Measurements from ENCODE around the gene ATXN2. TPM values are rescaled to one million over a fixed set of nuclear protein-coding genes. Genes with fewer than 3 reads are reported as not detected.
"Not testable (repeated sequence)": the region's sequence is repeated elsewhere in the genome, so short reads cannot be mapped to it uniquely, and the experiment has no call there.

The ATXN2 gene
- polyA plus RNA-seq, 1 donor from 2014 or later: 25.1 TPM

GRCh38 chr12:111570084-111570961 is 28.8 kb downstream of the ATXN2 start:
- H3K4me3 Mint-ChIP-seq: no peak overlapping the region
- peaks cover 2% of the 10 kb centered on the region for H3K36me3 Mint-ChIP-seq
- H3K4me1 Mint-ChIP-seq: peaks cover 10 to 26% (median 15%) of the 10 kb centered on the region in 3 donors
- no peaks in the 10 kb centered on the region for H3K9me3 Mint-ChIP-seq
- H3K27ac Mint-ChIP-seq: peak overlapping the region in 1 of 3 donors; percentile 42
- no peaks in the 10 kb centered on the region for H3K27me3 Mint-ChIP-seq

DNA sequence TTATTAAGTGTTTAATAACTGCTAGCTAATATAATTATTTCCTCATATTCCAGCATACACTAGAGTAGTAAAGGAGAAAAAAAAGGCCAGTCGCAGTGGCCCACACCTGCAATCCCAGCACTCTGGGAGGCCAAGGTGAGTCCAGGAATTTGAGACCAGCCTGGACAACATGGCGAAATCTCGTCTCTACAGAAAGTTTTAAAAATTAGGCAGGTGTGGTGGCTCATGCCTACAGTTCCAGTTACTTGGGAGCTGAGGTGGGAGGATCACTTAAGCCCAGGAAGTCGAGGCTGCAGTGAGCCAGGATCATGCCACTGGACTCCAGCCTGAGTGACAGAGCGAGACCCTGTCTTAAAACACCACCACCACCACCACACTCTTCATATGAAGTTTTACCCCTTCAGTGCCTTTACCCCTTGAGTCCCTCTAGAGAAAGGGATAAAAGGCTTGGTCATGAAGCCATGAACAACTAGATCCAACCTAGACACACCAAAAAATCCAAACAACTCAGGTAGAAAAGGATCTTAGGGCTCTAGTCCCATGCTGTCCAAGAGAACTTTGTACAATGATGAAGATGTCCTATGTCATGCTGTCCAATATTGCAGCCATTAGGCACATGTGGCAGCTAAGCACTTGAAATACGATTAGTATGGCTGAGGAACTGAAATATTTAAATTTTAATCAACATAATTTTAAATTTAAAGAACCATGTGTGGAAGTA is 29.6 kb downstream of the ATXN2 start:
- peak overlapping the region in 1 of 3 donors; percentile 42 for H3K27ac Mint-ChIP-seq
- peaks cover 10 to 26% (median 17%) of the 10 kb centered on the region in 3 donors for H3K4me1 Mint-ChIP-seq
- H3K9me3 Mint-ChIP-seq: no peaks in the 10 kb centered on the region
- H3K4me3 Mint-ChIP-seq: no peak overlapping the region
- H3K27me3 Mint-ChIP-seq: no peaks in the 10 kb centered on the region
- H3K36me3 Mint-ChIP-seq: peaks cover 2% of the 10 kb centered on the region

DNA sequence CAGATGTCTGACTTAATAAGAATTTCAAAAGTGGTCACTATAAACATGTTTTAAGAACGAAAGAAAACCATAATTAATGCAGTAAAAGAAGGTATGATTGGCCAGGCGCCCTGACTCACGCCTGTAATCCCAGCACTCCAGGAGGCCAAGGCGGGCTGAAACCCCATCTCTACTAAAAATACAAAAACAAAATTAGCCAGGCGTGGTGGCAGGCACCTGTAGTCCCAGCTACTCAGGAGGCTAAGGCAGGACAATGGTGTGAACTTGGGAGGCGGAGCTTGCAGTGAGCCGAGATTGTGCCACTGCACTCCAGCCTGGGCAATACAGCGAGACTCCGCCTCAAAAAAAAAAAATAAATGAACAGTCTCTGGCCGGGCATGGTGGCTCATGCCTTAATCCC is 38.3 kb downstream of the ATXN2 start:
- H3K9me3 Mint-ChIP-seq, H3K27me3 Mint-ChIP-seq, H3K36me3 Mint-ChIP-seq: not testable (repeated sequence)
- H3K27ac Mint-ChIP-seq: peak overlapping the region in 2 of 3 donors; percentile 2 to 69
- peak overlapping the region in 1 of 4 donors; percentile 65 for H3K4me3 Mint-ChIP-seq
- peaks cover 17 to 23% (median 19%) of the 10 kb centered on the region in 3 donors for H3K4me1 Mint-ChIP-seq

DNA sequence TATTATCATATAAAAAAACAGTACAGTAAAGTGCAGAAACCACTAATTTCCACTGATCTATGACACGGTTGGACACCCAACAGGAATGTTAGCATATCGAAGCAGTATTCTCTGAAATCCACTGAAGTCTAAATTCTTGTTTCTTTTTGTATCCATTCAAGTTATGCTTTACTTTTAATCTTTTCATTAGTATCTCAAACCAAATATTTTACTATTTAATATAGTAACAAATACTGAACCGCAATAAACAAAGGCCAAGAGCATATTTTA is 41.1 kb downstream of the ATXN2 start:
- H3K36me3 Mint-ChIP-seq: peaks cover 6% of the 10 kb centered on the region
- H3K27ac Mint-ChIP-seq: no peak overlapping the region
- no peak overlapping the region for H3K4me3 Mint-ChIP-seq
- peaks cover 12 to 18% (median 14%) of the 10 kb centered on the region in 3 donors for H3K4me1 Mint-ChIP-seq
- peaks cover 1 to 4% (median 2%) of the 10 kb centered on the region in 3 donors for H3K9me3 Mint-ChIP-seq
- H3K27me3 Mint-ChIP-seq: no peaks in the 10 kb centered on the region

DNA sequence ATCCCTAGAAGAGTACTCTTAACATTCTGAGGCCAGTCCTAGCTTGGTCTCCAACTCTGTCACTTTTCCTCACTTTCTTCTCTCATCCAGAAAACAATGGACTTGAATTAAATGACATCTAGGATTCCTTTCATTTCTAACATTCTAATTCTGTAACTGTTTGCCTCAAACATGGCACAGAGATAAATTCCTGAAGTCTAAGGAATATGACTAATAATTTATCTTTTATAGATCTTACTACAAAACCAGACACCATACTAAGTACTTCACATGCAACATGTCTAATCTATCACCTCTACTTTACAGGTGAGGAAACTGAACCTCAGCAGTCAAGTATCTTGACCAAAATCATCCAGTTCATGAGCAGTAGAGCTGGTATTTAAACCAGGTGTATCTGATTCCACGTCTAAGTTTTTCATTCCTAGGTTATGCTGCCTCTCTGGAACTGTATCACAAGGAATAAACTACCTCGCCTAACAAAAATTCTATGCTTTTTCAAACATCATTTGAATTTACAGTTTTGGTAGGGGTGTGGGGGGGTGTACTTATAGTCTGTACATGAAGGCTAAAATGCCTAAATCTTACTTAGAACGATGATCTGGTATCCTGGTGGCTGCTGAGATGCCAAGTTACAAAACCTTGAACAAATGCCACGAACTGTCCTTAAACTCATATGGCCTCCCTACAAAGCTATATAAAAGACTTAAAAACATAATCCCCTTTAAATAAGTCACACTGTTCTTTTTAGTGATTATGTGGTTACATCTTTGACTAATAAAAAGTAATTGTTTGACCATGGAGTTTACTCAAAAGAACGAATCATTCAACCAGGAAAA is 41.6 kb downstream of the ATXN2 start:
- peaks cover 6% of the 10 kb centered on the region for H3K36me3 Mint-ChIP-seq
- H3K27me3 Mint-ChIP-seq: no peaks in the 10 kb centered on the region
- H3K27ac Mint-ChIP-seq: peak overlapping the region in 1 of 3 donors; percentile 71
- peaks cover 1 to 4% (median 2%) of the 10 kb centered on the region in 3 donors for H3K9me3 Mint-ChIP-seq
- H3K4me3 Mint-ChIP-seq: no peak overlapping the region
- H3K4me1 Mint-ChIP-seq: peaks cover 8 to 13% (median 10%) of the 10 kb centered on the region in 3 donors

GRCh38 chr12:111556676-111557075 is 42.4 kb downstream of the ATXN2 start:
- no peak overlapping the region for H3K27ac Mint-ChIP-seq
- no peak overlapping the region for H3K4me3 Mint-ChIP-seq
- peaks cover 6% of the 10 kb centered on the region for H3K36me3 Mint-ChIP-seq
- H3K4me1 Mint-ChIP-seq: peaks cover 8 to 13% (median 10%) of the 10 kb centered on the region in 3 donors
- no peaks in the 10 kb centered on the region for H3K27me3 Mint-ChIP-seq
- H3K9me3 Mint-ChIP-seq: peaks cover 1 to 4% (median 2%) of the 10 kb centered on the region in 3 donors

DNA sequence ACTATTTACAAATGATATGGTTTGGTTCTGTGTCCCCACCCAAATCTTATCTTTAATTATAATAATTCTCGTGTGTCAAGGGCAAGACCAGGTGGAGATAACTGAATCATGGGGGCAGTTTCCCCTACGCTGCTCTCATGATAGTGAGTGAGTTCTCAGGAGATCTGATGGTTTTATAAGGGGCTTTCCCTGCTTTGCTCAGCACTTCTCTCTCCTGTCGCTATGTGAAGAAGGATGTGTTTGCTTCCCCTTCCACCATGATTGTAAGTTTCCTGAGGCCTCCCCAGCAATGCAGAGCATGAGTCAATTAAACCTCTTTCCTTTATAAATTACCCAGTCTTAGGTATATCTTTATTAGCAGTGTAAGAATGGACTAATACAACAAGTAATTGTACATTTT is 43.8 kb downstream of the ATXN2 start:
- not testable (repeated sequence) for H3K27ac Mint-ChIP-seq, H3K9me3 Mint-ChIP-seq, H3K4me1 Mint-ChIP-seq, H3K27me3 Mint-ChIP-seq, H3K36me3 Mint-ChIP-seq, H3K4me3 Mint-ChIP-seq

- Mint-ChIP-seq H3K27ac (no peak overlapping the region), H3K36me3 (peaks cover 4% of the 10 kb centered on the region), H3K4me3 (no peak overlapping the region), H3K4me1 (peaks cover 0 to 4% (median 0%) of the 10 kb centered on the region in 3 donors), H3K27me3 (no peaks in the 10 kb centered on the region), H3K9me3 (no peaks in the 10 kb centered on the region)
These were observed 52.2 kb downstream of the ATXN2 start for GRCh38 chr12:111546758-111547383.

- Mint-ChIP-seq H3K4me1 (peaks cover 0 to 4% (median 0%) of the 10 kb centered on the region in 3 donors), H3K36me3 (peaks cover 2% of the 10 kb centered on the region), H3K4me3 (no peak overlapping the region), H3K9me3 (no peaks in the 10 kb centered on the region), H3K27ac (peak overlapping the region in 1 of 3 donors; percentile 5), H3K27me3 (no peaks in the 10 kb centered on the region)
These were observed 52.9 kb downstream of the ATXN2 start for GRCh38 chr12:111546171-111546570.

GRCh38 chr12:111544032-111544431 is 55.1 kb downstream of the ATXN2 start:
- H3K4me3 Mint-ChIP-seq: no peak overlapping the region
- no peaks in the 10 kb centered on the region for H3K9me3 Mint-ChIP-seq
- no peaks in the 10 kb centered on the region for H3K27me3 Mint-ChIP-seq
- H3K27ac Mint-ChIP-seq: peak overlapping the region in 1 of 3 donors; percentile 95
- peaks cover 0 to 4% (median 0%) of the 10 kb centered on the region in 3 donors for H3K4me1 Mint-ChIP-seq
- H3K36me3 Mint-ChIP-seq: no peaks in the 10 kb centered on the region

GRCh38 chr12:111532751-111533150 is 66.4 kb downstream of the ATXN2 start:
- H3K9me3 Mint-ChIP-seq: no peaks in the 10 kb centered on the region
- peaks cover 0 to 3% (median 1%) of the 10 kb centered on the region in 3 donors for H3K4me1 Mint-ChIP-seq
- no peaks in the 10 kb centered on the region for H3K27me3 Mint-ChIP-seq
- H3K36me3 Mint-ChIP-seq: no peaks in the 10 kb centered on the region
- H3K27ac Mint-ChIP-seq: no peak overlapping the region
- H3K4me3 Mint-ChIP-seq: no peak overlapping the region

GRCh38 chr12:111529424-111530368 is 69.4 kb downstream of the ATXN2 start:
- Mint-ChIP-seq H3K4me1 (peaks cover 0 to 5% (median 1%) of the 10 kb centered on the region in 3 donors), H3K27me3 (no peaks in the 10 kb centered on the region), H3K4me3 (no peak overlapping the region), H3K27ac (no peak overlapping the region), H3K36me3 (no peaks in the 10 kb centered on the region), H3K9me3 (peaks cover 0 to 2% (median 0%) of the 10 kb centered on the region in 3 donors)

- Mint-ChIP-seq H3K36me3 (no peaks in the 10 kb centered on the region), H3K4me1 (peaks cover 0 to 3% (median 0%) of the 10 kb centered on the region in 3 donors), H3K27ac (no peak overlapping the region), H3K27me3 (no peaks in the 10 kb centered on the region), H3K9me3 (peaks cover 0 to 2% (median 0%) of the 10 kb centered on the region in 3 donors), H3K4me3 (no peak overlapping the region)
These were observed 75.4 kb downstream of the ATXN2 start for GRCh38 chr12:111523587-111524167.

Measured in IgD-negative memory B cell (primary cell).